HepG2 (cell line): ENCODE results near the gene SNCAIP.

ENCODE experiments used
- CBX5 ChIP-seq: sonication (generic); formaldehyde crosslinking; IDR thresholded peaks from 2 replicates; pipeline ENCODE4 v1.4.0; 2020; ENCODE audit warnings: missing genetic modification reagents, borderline replicate concordance
- ELF4 ChIP-seq: sonication (generic); formaldehyde crosslinking; IDR thresholded peaks from 2 replicates; pipeline ENCODE4 v1.5.0; 2020; ENCODE audit warnings: missing genetic modification reagents, mild to moderate bottlenecking, moderate library complexity, borderline replicate concordance
- GABPA ChIP-seq, 2 experiments: IDR thresholded peaks; 2 replicates each; pipeline ENCODE4 v1.6.1; 2011 to 2016; ENCODE audit warnings: low read depth in 2 of 2, low read length in 1 of 2, missing biosample characterization in 1 of 2, missing genetic modification characterization in 1 of 2
- KLF15 ChIP-seq: sonication (generic); formaldehyde crosslinking; IDR thresholded peaks from 2 replicates; pipeline ENCODE4 v1.8.1; 2023; ENCODE audit warnings: borderline replicate concordance, mild to moderate bottlenecking, inconsistent platforms, missing genetic modification reagents, mixed read lengths
- MAFK ChIP-seq, 2 experiments: IDR thresholded peaks in 1 of 2; conservative IDR thresholded peaks in 1 of 2; 2 replicates each; pipeline ENCODE4 v1.6.1; 2011; ENCODE audit warnings: improper control_type of control experiment in 2 of 2, low read length in 2 of 2
- RXRA ChIP-seq: sonication (generic); formaldehyde crosslinking; IDR thresholded peaks from 2 replicates; pipeline ENCODE4 v1.5.1; 2020; ENCODE audit warnings: missing genetic modification reagents
- TAF1 ChIP-seq: sonication (generic); formaldehyde crosslinking; IDR thresholded peaks from 2 replicates; pipeline ENCODE4 v1.4.0; 2020; ENCODE audit warnings: missing genetic modification reagents
- TFAP4 ChIP-seq: sonication (generic); IDR thresholded peaks from 2 replicates; pipeline ENCODE4 v1.6.1; 2016; ENCODE audit warnings: low read depth, borderline replicate concordance
- ZBTB40 ChIP-seq, 2 experiments: fragments of 450-650 bp in 1 of 2; sonication (generic) in 1 of 2; formaldehyde crosslinking in 1 of 2; IDR thresholded peaks; 2 replicates each; pipeline versions ENCODE4 v1.6.1 to v1.8.0; 2016 to 2022; ENCODE audit warnings: antibody characterized with exemption in 1 of 2, mild to moderate bottlenecking in 1 of 2, missing genetic modification reagents in 1 of 2
- ZBTB43 ChIP-seq: sonication (generic); formaldehyde crosslinking; conservative IDR thresholded peaks from 2 replicates; pipeline ENCODE4 v1.4.0; 2020; ENCODE audit warnings: missing genetic modification reagents
- ZNF274 ChIP-seq: sonication (generic); formaldehyde crosslinking; IDR thresholded peaks from 2 replicates; pipeline ENCODE4 v1.5.1; 2020; ENCODE audit warnings: mild to moderate bottlenecking, missing genetic modification reagents
- ZNF766 ChIP-seq: sonication (generic); formaldehyde crosslinking; IDR thresholded peaks from 2 replicates; pipeline ENCODE4 v1.5.0; 2020; ENCODE audit warnings: missing genetic modification reagents, borderline replicate concordance

GRCh38 chr5:122304471-122305215, 7.4 kb upstream of the SNCAIP start:
- TF ChIP-seq ELF4 (CRISPR knock-in tag) (no peak), KLF15 (CRISPR knock-in tag) (no peak), TAF1 (no peak), ZNF766 (CRISPR knock-in tag) (no peak), TFAP4 (no peak), GABPA (IDR thresholded peaks at IDR 0.05; ENCODE audit: low read depth, low read length) (no peak), GABPA (CRISPR knock-in tag; IDR thresholded peaks at IDR 0.05; ENCODE audit: low read depth) (no peak), ZBTB40 (IDR thresholded peaks at IDR 0.05) (no peak), ZBTB40 (CRISPR knock-in tag; IDR thresholded peaks at IDR 0.05) (no peak), CBX5 (CRISPR knock-in tag) (no peak), ZBTB43 (CRISPR knock-in tag) (no peak), MAFK (conservative IDR thresholded peaks at IDR 0.05 in 1 of 2, IDR thresholded peaks at IDR 0.05 in 1 of 2; ENCODE audit: low read length in 2 of 2) (0 out of 4 replicates have a peak, but pooled peaks of 1 of the 2 experiments have one; percentile 15), ZNF274 (no peak), RXRA (CRISPR knock-in tag) (no peak)
